Thyroid gland (tissue), 4 donors: ENCODE data around the gene GATC.

ENCODE experiments used
- POLR2A ChIP-seq, 2 donors: fragments of 450-650 bp; IDR thresholded peaks; one replicate each; pipeline ENCODE4 v1.6.1; 2017; ENCODE audit warnings: antibody characterized with exemption in 2 of 2, mild to moderate bottlenecking in 2 of 2, moderate library complexity in 1 of 2
- TF ChIP-seq, protein P1 (sequence below), 6 experiments: fragments of 200-600 bp in 3 of 6; fragments of 450-650 bp in 3 of 6; sonication (generic) in 3 of 6; IDR thresholded peaks; one replicate each; pipeline ENCODE4 v1.5.1; 2016 to 2019; ENCODE audit warnings: antibody characterized with exemption in 6 of 6, mild to moderate bottlenecking in 2 of 6, inconsistent platforms in 1 of 6, moderate library complexity in 1 of 6

- TF ChIP-seq, protein P1, sequence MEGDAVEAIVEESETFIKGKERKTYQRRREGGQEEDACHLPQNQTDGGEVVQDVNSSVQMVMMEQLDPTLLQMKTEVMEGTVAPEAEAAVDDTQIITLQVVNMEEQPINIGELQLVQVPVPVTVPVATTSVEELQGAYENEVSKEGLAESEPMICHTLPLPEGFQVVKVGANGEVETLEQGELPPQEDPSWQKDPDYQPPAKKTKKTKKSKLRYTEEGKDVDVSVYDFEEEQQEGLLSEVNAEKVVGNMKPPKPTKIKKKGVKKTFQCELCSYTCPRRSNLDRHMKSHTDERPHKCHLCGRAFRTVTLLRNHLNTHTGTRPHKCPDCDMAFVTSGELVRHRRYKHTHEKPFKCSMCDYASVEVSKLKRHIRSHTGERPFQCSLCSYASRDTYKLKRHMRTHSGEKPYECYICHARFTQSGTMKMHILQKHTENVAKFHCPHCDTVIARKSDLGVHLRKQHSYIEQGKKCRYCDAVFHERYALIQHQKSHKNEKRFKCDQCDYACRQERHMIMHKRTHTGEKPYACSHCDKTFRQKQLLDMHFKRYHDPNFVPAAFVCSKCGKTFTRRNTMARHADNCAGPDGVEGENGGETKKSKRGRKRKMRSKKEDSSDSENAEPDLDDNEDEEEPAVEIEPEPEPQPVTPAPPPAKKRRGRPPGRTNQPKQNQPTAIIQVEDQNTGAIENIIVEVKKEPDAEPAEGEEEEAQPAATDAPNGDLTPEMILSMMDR (IDR thresholded peaks at IDR 0.05) = no peak
- TF ChIP-seq POLR2A (IDR thresholded peaks at IDR 0.05) = no peak
These were observed 26.3 kb downstream of the GATC start for GRCh38 chr12:120472521-120472920.
